ENCODE results near the gene RASSF1.

DNA sequence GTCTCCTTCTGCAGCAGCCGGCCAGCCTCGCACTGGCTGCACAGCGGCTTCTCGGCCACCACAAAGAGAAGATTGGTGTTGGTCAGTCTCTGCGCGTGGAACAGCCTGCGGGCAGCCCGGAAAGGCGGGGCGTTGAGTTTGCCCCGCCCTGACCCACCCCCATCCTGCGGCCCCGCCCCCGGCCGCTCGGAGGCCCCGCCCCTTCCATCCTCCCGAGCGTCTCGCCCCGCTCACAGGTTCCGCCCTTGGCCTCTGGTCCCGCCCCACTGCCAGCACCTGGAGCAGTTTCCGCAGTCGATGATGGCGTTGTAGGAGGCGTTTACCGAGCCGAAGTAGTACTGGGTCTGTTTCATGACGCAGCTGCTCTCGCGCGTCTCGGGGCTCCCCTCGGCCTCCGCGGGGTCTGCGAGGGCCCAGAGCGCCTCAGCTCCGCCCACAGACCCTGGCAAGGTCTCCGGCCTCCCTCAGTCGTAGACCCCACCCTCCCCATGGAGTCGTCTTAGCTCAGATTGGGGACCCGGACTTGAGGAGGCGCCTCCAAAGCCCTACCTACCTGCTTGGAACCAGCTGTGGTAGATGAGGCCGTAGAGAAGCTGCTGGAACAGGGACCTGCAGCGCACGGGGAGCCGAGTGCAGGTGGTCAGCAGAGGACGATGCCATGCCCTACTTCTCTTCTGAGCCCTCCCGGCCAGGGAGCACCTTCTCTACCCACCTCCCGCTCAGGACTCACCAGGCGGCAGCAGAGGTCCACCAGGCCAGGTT lies 24.6 kb upstream of the RASSF1 start:
- TF ChIP-seq, protein P1, sequence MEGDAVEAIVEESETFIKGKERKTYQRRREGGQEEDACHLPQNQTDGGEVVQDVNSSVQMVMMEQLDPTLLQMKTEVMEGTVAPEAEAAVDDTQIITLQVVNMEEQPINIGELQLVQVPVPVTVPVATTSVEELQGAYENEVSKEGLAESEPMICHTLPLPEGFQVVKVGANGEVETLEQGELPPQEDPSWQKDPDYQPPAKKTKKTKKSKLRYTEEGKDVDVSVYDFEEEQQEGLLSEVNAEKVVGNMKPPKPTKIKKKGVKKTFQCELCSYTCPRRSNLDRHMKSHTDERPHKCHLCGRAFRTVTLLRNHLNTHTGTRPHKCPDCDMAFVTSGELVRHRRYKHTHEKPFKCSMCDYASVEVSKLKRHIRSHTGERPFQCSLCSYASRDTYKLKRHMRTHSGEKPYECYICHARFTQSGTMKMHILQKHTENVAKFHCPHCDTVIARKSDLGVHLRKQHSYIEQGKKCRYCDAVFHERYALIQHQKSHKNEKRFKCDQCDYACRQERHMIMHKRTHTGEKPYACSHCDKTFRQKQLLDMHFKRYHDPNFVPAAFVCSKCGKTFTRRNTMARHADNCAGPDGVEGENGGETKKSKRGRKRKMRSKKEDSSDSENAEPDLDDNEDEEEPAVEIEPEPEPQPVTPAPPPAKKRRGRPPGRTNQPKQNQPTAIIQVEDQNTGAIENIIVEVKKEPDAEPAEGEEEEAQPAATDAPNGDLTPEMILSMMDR (conservative IDR thresholded peaks at IDR 0.05; ENCODE audit: low read depth, low read length), result no peak
- TF ChIP-seq SMC3 (IDR thresholded peaks at IDR 0.05; ENCODE audit: low read depth, low read length) (no peak), NFE2L2 (IDR thresholded peaks at IDR 0.05; ENCODE audit: low read depth, low read length) (no peak), FOS (IDR thresholded peaks at IDR 0.05; ENCODE audit: low read depth, low read length) (no peak), BHLHE40 (IDR thresholded peaks at IDR 0.05; ENCODE audit: low read depth, low read length) (no peak), POLR2A (IDR thresholded peaks at IDR 0.05; ENCODE audit: low read depth, low read length) (no peak), RAD21 (IDR thresholded peaks at IDR 0.05; ENCODE audit: low read length) (no peak), MAFK (IDR thresholded peaks at IDR 0.05; ENCODE audit: low read depth, low read length) (no peak), RFX5 (IDR thresholded peaks at IDR 0.05; ENCODE audit: low read depth, low read length) (no peak), MXI1 (IDR thresholded peaks at IDR 0.05; ENCODE audit: borderline replicate concordance, low read depth, low read length) (no peak), RCOR1 (IDR thresholded peaks at IDR 0.05; ENCODE audit: insufficient replicate concordance, low read length) (no peak)
- TF ChIP-seq, protein P2, sequence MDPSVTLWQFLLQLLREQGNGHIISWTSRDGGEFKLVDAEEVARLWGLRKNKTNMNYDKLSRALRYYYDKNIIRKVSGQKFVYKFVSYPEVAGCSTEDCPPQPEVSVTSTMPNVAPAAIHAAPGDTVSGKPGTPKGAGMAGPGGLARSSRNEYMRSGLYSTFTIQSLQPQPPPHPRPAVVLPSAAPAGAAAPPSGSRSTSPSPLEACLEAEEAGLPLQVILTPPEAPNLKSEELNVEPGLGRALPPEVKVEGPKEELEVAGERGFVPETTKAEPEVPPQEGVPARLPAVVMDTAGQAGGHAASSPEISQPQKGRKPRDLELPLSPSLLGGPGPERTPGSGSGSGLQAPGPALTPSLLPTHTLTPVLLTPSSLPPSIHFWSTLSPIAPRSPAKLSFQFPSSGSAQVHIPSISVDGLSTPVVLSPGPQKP (IDR thresholded peaks at IDR 0.05; ENCODE audit: borderline replicate concordance, low read depth, low read length), result no peak
- TF ChIP-seq, protein P3, sequence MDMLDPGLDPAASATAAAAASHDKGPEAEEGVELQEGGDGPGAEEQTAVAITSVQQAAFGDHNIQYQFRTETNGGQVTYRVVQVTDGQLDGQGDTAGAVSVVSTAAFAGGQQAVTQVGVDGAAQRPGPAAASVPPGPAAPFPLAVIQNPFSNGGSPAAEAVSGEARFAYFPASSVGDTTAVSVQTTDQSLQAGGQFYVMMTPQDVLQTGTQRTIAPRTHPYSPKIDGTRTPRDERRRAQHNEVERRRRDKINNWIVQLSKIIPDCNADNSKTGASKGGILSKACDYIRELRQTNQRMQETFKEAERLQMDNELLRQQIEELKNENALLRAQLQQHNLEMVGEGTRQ (IDR thresholded peaks at IDR 0.05; ENCODE audit: low read depth, low read length), result no peak

All from IMR-90 (cell line).